PC-9 (cell line): ENCODE data around the gene RFX4. TPM values are rescaled to one million over a fixed set of nuclear protein-coding genes. Genes with fewer than 3 reads are reported as not detected.

ENCODE experiments used
- BruUV-seq: library from RNA; stranded (reverse); fragments of 400-500 nt; replicated peaks from 2 replicates; lab custom pipeline; 2021; lab: Mats Ljungman, UMichigan
- CTCF ChIA-PET: fragments of 300-600 bp; sonication (Branson Sonifier 250); formaldehyde crosslinking; loops from one replicate; lab custom pipeline; 2022; ENCODE audit warnings: antibody characterized with exemption; lab: Charles Lee
- POLR2A ChIA-PET: fragments of 300-600 bp; sonication (Branson Sonifier 250); formaldehyde crosslinking; loops from one replicate; lab custom pipeline; 2022; ENCODE audit warnings: antibody characterized with exemption; ENCODE audit not compliant: unreplicated experiment; lab: Charles Lee
- DNase-seq, 2 experiments: peaks; one replicate each; pipeline versions ENCODE4 v3.0.0 to v3.0.0-alpha.2; 2015 to 2022; ENCODE audit warnings: mixed read lengths in 1 of 2
- H2AFZ ChIP-seq: fragments of 200-600 bp; sonication (generic); 2 replicates; pipeline ENCODE4 v1.8.1; 2017; ENCODE audit warnings: antibody characterized with exemption
- H3F3A ChIP-seq: fragments of 200-600 bp; sonication (generic); 2 replicates; pipeline ENCODE4 v1.8.1; 2017; ENCODE audit warnings: antibody characterized with exemption, mild to moderate bottlenecking, low read depth; ENCODE audit not compliant: insufficient read depth
- H3K27ac ChIP-seq: fragments of 200-600 bp; sonication (generic); 2 replicates; pipeline ENCODE4 v1.6.1; 2016; ENCODE audit warnings: mixed run types
- H3K27me3 ChIP-seq: fragments of 200-600 bp; sonication (generic); 2 replicates; pipeline ENCODE4 v1.6.1; 2016; ENCODE audit warnings: low read depth, mixed run types; ENCODE audit not compliant: insufficient read depth
- H3K36me3 ChIP-seq: fragments of 200-600 bp; sonication (generic); 2 replicates; pipeline ENCODE4 v1.6.1; 2016; ENCODE audit warnings: low read depth, mixed run types
- H3K4me1 ChIP-seq: fragments of 200-600 bp; sonication (generic); replicated peaks from 2 replicates; pipeline ENCODE4 v1.6.1; 2016; ENCODE audit warnings: mixed run types; ENCODE audit not compliant: insufficient read depth
- H3K4me2 ChIP-seq: fragments of 200-600 bp; sonication (generic); 2 replicates; pipeline ENCODE4 v1.6.1; 2017; ENCODE audit warnings: mixed run types
- H3K4me3 ChIP-seq: fragments of 200-600 bp; sonication (generic); 2 replicates; pipeline ENCODE4 v1.6.1; 2016; ENCODE audit warnings: mixed run types
- H3K79me2 ChIP-seq: fragments of 200-600 bp; sonication (generic); 2 replicates; pipeline ENCODE4 v1.6.1; 2017; ENCODE audit warnings: low read depth, mixed run types
- H3K9me2 ChIP-seq: fragments of 200-600 bp; sonication (generic); 2 replicates; pipeline ENCODE4 v1.8.1; 2017; ENCODE audit warnings: mild to moderate bottlenecking; ENCODE audit not compliant: insufficient read depth
- H3K9me3 ChIP-seq: fragments of 200-600 bp; sonication (generic); 2 replicates; pipeline ENCODE4 v1.8.1; 2016; ENCODE audit warnings: low read depth; ENCODE audit not compliant: insufficient read depth
- H4K20me1 ChIP-seq: fragments of 200-600 bp; sonication (generic); 2 replicates; pipeline ENCODE4 v1.8.1; 2017; ENCODE audit not compliant: insufficient read depth
- EZH2 ChIP-seq: fragments of 200-600 bp; sonication (generic); IDR thresholded peaks from 2 replicates; pipeline ENCODE4 v1.8.0; 2017; ENCODE audit warnings: antibody characterized with exemption, low read depth
- intact Hi-C: fragments of 100-400 bp; cut with micrococcal nuclease; formaldehyde crosslinking; loops from one replicate; pipeline ENCODE4 v1.10.0; 2022; ENCODE audit not compliant: unreplicated experiment
- total RNA-seq: library from RNA; stranded (reverse); gene quantifications from 2 replicates; pipeline ENCODE4 v1.2.3, GENCODE V29; 2021
- TF ChIP-seq, protein P1 (sequence below): fragments of 200-600 bp; sonication (generic); conservative IDR thresholded peaks from 2 replicates; pipeline ENCODE4 v1.6.1; 2017; ENCODE audit warnings: mixed run types, antibody characterized with exemption, mild to moderate bottlenecking, moderate library complexity

Gene RFX4
- total RNA-seq, 1 experiment from 2014 or later = not detected

DNA sequence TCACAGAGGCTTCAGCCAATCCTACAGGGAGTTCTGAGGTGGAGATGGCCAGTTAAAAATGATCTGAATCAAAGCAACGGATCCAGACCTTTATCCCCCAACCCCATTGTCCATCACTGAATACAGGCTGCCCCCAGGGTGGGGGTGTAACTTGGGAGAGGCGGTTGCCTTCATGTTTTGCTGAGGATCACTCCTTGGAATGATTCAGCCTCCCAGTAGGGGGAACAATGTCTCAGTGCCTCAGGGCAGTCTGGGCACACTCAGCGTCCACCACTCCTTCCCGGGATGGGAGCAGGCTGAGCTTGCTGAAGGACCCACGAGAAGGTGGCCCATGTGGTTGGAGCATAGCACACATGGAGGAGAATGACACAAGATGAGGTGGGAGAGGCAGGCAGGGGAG lies 60.2 kb downstream of the RFX4 start:
- DNase-seq = no peak
- Histone ChIP-seq H3K9me2 (no peaks in the 10 kb centered on the region), H2AFZ (no peak overlapping the region), H3K4me1 (no peaks in the 10 kb centered on the region), H3K27me3 (no peaks in the 10 kb centered on the region), H3K79me2 (no peaks in the 10 kb centered on the region), H3K4me2 (no peak overlapping the region), H3F3A (no peaks in the 10 kb centered on the region), H3K36me3 (no peaks in the 10 kb centered on the region), H3K4me3 (no peak overlapping the region), H3K9me3 (no peaks in the 10 kb centered on the region), H3K27ac (no peak overlapping the region), H4K20me1 (no peaks in the 10 kb centered on the region)
- ChIA-PET CTCF (no interaction called here), POLR2A (interaction anchor here (0.6 kb wide), 1 partner anchor 77 kb away, joined by 3 read pairs; no protein-coding TSS in a partner anchor)
- no TSS peak for BruUV-seq
- TF ChIP-seq EZH2 = no peak
- TF ChIP-seq, protein P1, sequence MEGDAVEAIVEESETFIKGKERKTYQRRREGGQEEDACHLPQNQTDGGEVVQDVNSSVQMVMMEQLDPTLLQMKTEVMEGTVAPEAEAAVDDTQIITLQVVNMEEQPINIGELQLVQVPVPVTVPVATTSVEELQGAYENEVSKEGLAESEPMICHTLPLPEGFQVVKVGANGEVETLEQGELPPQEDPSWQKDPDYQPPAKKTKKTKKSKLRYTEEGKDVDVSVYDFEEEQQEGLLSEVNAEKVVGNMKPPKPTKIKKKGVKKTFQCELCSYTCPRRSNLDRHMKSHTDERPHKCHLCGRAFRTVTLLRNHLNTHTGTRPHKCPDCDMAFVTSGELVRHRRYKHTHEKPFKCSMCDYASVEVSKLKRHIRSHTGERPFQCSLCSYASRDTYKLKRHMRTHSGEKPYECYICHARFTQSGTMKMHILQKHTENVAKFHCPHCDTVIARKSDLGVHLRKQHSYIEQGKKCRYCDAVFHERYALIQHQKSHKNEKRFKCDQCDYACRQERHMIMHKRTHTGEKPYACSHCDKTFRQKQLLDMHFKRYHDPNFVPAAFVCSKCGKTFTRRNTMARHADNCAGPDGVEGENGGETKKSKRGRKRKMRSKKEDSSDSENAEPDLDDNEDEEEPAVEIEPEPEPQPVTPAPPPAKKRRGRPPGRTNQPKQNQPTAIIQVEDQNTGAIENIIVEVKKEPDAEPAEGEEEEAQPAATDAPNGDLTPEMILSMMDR = no peak
- intact Hi-C loops = no loop called here

- no peak for TF ChIP-seq EZH2
- TF ChIP-seq, protein P1 = no peak
- ChIA-PET CTCF (no interaction called here), POLR2A (no interaction called here)
- H3K36me3 ChIP-seq = no peaks in the 10 kb centered on the region
- H3K4me2 ChIP-seq = no peak overlapping the region
- no peaks in the 10 kb centered on the region for H4K20me1 ChIP-seq
- no peaks in the 10 kb centered on the region for H3F3A ChIP-seq
- no peak for DNase-seq
- no TSS peak for BruUV-seq
- intact Hi-C loops = no loop called here
- H3K4me1 ChIP-seq = no peaks in the 10 kb centered on the region
- H3K4me3 ChIP-seq = no peak overlapping the region
- no peak overlapping the region for H3K27ac ChIP-seq
- H3K9me2 ChIP-seq = no peaks in the 10 kb centered on the region
- H2AFZ ChIP-seq = no peak overlapping the region
- H3K27me3 ChIP-seq = no peaks in the 10 kb centered on the region
- no peaks in the 10 kb centered on the region for H3K79me2 ChIP-seq
- no peaks in the 10 kb centered on the region for H3K9me3 ChIP-seq
Observed at GRCh38 chr12:106644335-106645073, 61.7 kb downstream of the RFX4 start.

DNA sequence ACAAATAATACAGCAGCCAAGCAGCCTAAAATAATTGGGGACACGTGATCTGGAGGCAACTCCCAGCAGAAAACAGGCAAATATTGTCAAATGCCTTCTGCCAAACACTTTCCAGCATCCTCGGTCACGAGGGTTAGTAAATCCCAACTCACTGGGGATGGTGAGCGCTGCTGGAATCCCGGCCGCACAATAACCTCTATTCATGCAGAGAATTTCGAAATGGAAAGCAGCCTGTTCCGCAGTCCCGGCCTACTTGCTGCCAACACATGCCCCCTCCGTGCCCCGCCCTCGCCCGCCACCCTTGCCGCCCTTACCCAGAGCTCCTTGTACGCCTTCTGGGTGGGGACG lies 62.2 kb downstream of the RFX4 start:
- no peak overlapping the region for H2AFZ ChIP-seq
- DNase-seq = no peak
- ChIA-PET CTCF (no interaction called here), POLR2A (interaction anchor here (0.8 kb wide), 1 partner anchor 207 kb away, joined by 3 read pairs; no protein-coding TSS in a partner anchor)
- intact Hi-C loops = no loop called here
- TF ChIP-seq EZH2 = no peak
- TF ChIP-seq, protein P1 = no peak
- no TSS peak for BruUV-seq
- no peaks in the 10 kb centered on the region for H3K36me3 ChIP-seq
- no peak overlapping the region for H3K27ac ChIP-seq
- H4K20me1 ChIP-seq = no peaks in the 10 kb centered on the region
- H3K4me1 ChIP-seq = no peaks in the 10 kb centered on the region
- no peaks in the 10 kb centered on the region for H3K9me2 ChIP-seq
- no peaks in the 10 kb centered on the region for H3K79me2 ChIP-seq
- no peak overlapping the region for H3K4me3 ChIP-seq
- no peaks in the 10 kb centered on the region for H3F3A ChIP-seq
- H3K4me2 ChIP-seq = no peak overlapping the region
- no peaks in the 10 kb centered on the region for H3K27me3 ChIP-seq
- H3K9me3 ChIP-seq = no peaks in the 10 kb centered on the region
